Panc1 (cell line): ENCODE results near the gene PCSK1N.

Source experiments
- POLR2AphosphoS5 ChIP-seq: IDR thresholded peaks from 2 replicates; pipeline ENCODE4 v1.6.1; 2012; ENCODE audit warnings: mild to moderate bottlenecking, low read depth, low read length, moderate library complexity
- TF ChIP-seq, protein P1 (sequence below): fragments of 450-650 bp; IDR thresholded peaks from 2 replicates; pipeline ENCODE4 v1.5.1; 2017; ENCODE audit warnings: mild to moderate bottlenecking

DNA sequence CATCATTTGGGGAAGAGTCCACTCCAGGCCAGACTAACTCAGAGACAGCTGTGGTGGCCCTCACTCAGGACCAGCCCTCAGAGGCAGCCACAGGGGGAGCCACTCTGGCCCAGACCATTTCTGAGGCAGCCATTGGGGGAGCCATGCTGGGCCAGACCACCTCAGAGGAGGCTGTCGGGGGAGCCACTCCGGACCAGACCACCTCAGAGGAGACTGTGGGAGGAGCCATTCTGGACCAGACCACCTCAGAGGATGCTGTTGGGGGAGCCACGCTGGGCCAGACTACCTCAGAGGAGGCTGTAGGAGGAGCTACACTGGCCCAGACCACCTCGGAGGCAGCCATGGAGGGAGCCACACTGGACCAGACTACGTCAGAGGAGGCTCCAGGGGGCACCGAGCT, 12.4 kb downstream of the PCSK1N start:
- TF ChIP-seq, protein P1, sequence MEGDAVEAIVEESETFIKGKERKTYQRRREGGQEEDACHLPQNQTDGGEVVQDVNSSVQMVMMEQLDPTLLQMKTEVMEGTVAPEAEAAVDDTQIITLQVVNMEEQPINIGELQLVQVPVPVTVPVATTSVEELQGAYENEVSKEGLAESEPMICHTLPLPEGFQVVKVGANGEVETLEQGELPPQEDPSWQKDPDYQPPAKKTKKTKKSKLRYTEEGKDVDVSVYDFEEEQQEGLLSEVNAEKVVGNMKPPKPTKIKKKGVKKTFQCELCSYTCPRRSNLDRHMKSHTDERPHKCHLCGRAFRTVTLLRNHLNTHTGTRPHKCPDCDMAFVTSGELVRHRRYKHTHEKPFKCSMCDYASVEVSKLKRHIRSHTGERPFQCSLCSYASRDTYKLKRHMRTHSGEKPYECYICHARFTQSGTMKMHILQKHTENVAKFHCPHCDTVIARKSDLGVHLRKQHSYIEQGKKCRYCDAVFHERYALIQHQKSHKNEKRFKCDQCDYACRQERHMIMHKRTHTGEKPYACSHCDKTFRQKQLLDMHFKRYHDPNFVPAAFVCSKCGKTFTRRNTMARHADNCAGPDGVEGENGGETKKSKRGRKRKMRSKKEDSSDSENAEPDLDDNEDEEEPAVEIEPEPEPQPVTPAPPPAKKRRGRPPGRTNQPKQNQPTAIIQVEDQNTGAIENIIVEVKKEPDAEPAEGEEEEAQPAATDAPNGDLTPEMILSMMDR = no peak
- TF ChIP-seq POLR2AphosphoS5 = no peak
